GM12874 (cell line): ENCODE measurements around the gene CLECL1.

Experiments used
- TF ChIP-seq, protein P1 (sequence below): IDR thresholded peaks from 2 replicates; pipeline ENCODE4 v1.5.1; 2011; ENCODE audit warnings: low read depth, mild to moderate bottlenecking, control low read depth, low read length, moderate library complexity; ENCODE audit not compliant: insufficient read depth

CLECL1 gene

DNA sequence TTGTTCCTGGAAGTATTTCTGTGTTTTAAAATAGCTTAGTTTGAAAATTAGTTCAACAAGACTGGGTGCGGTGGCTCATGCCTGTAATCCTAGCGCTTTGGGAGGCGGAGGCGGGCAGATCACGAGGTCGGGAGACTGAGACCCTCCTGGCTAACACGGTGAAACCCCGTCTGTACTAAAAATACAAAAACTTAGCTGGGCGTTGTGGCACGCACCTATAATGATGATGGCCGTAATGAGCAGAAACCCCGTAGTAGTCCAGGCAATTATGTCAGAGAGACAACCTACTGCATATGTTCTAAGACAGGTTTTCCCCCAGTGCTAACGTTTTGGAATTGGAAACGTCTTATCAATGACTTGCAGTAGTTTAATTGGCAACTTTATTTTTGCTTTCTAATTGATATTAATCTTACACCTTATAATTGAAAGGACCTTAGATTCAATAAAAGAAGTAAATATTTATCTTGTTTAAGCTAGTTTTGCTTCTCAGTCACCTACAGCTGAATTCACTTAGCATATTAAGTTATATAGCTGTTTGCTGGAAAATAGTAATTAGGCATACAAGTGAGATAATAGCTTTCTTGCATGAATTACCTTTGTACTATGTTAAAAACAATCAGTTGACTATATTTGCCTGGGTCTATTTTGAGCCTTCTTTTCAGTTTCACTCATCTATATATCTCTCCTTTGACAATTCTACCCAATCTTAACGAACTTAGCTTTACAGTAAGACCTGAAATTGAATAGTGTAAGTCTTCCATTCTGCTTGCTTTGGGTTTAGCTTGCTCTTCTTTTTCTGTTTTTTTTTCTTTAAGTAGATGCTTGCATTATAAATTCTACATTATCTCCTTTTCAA, 15.6 kb downstream of the CLECL1 start:
- TF ChIP-seq, protein P1, sequence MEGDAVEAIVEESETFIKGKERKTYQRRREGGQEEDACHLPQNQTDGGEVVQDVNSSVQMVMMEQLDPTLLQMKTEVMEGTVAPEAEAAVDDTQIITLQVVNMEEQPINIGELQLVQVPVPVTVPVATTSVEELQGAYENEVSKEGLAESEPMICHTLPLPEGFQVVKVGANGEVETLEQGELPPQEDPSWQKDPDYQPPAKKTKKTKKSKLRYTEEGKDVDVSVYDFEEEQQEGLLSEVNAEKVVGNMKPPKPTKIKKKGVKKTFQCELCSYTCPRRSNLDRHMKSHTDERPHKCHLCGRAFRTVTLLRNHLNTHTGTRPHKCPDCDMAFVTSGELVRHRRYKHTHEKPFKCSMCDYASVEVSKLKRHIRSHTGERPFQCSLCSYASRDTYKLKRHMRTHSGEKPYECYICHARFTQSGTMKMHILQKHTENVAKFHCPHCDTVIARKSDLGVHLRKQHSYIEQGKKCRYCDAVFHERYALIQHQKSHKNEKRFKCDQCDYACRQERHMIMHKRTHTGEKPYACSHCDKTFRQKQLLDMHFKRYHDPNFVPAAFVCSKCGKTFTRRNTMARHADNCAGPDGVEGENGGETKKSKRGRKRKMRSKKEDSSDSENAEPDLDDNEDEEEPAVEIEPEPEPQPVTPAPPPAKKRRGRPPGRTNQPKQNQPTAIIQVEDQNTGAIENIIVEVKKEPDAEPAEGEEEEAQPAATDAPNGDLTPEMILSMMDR: no peak

DNA sequence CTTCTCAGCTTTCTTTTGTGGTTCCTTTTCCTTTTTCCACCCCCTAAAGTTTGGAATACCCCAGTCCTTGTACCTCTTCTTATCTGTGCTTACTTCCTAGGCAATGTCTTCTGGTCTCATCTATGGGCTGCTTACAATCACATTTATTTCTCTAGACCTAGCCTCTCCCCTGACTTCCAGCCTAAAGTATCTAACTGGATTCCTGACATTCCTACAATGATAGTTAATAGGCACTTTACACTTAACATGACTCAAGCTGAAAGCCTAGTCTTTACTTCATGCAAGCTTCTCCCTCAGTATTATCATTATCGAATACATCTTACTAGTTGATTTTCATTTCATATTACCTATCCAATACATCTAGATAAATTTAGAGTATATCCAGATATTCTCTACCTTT, 21.2 kb downstream of the CLECL1 start:
- TF ChIP-seq, protein P1: no peak

DNA sequence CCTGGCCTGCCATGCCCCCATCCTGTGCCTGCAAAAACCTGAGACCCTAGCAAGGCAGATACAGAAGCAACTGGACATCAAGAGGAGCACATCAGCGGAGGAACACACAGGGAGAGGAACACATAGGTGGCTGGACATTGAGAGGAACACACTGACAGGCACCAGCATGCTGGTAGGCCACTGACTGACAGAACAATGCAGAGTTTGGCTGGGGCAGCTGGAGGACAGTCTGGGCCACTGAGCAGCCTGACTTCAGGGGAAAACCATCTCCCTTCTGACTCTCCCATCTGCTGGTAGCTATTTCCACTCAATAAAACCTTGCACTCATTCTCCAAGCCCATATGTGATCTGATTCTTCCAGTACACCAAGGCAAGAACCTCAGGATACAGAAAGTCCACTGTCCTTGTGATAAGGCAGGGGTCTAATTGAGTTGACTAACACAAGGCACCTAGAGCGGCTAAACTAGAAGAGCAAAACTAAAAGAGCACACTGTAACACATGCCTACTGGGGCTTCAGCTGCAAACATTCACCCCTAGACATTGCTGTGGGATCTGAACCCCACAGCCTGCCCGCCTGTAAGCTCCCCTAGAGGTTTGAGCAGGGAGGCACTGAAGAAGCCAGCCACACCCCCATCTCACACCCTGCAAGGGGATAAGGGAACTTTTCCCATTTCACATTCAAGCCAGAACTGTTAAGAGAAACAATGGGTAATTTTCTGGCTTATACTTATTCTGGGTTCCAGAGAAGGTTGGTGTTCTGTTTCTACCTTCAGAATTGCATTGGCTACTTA, 22.1 kb downstream of the CLECL1 start:
- TF ChIP-seq, protein P1: no peak

DNA sequence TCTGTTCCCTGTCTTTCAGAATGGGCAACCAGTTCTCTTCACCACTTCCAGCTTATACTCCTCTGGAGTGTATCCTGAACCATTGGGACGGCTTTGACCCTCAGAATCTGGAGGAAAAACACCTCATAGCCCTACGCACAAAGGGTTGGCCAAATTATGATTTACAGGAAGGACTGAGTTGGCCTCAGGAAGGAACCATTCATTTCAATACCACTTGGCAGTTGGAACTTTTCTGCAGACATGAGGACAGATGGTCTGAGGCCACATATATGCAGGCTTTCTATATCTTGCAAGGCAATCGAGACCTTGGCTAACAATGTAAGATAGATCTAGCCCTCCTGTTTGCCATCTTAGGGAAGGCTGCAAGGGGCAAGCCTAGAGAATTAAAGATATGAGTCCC, 24.0 kb downstream of the CLECL1 start:
- TF ChIP-seq, protein P1: no peak

DNA sequence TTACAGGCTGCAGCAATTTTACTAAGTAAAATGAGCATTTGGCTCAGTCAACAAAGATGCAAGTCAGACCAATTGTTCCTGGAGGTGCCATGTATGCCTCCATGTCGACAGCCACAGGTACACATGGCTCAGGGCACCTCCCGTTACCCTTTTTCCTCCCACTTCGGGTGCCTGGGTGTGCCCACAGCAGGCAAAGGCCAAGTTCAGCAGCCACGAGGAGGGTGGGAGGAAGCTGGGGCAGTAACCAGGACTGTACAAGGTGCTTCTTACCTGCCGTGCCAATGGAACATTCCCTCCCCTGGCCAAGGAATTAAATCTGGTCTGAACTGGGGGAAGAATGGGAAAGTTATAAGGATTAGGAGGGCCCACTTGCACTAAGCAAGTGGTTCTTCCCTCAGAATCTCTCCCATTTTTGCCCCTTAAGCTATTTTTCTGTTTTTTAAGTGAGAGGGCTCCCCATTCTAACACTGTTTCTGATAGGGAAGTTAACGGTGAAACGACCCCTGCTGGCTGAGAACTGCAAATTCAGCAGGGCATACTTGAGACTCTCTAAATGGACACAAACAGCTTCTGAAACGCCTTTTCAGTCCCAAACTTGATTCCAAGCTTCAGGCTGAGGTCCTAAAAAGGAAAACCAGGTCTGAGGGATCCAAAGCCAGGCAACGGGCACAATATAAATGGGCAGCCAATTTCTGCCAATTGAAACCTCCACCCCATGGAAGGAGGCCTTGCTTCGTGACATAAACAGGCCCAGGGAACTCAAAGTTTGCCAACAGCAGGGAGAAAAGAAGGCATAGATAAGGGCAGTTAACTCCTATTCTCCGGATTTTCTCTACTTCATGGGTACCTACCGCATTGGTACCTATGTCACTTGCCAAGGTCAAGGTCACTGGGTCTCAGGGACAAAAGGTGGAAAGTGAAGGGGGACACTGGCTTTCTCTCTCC, 24.8 kb downstream of the CLECL1 start:
- TF ChIP-seq, protein P1: peak; percentile 81

DNA sequence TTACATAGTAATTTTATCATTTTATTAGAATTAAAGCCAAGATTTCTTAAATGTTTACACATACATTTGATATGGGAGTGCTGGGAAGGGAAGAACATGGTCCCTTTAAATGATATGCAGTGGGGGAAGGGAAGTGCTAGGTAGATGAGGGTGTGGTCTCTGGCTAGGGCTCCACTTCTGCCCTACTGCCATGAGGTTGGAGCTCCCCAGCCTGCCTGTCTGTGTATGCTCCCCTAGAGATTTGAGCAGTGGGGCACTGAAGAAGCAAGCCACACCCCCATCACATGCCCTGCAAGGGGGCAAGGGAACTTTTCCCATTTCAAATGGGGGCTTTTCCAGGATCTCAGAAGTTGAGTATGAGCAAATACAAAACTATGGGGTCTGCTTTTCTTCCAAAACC, 25.5 kb downstream of the CLECL1 start:
- TF ChIP-seq, protein P1: no peak
